ENCODE data around the gene AP4E1.

Gene AP4E1

DNA sequence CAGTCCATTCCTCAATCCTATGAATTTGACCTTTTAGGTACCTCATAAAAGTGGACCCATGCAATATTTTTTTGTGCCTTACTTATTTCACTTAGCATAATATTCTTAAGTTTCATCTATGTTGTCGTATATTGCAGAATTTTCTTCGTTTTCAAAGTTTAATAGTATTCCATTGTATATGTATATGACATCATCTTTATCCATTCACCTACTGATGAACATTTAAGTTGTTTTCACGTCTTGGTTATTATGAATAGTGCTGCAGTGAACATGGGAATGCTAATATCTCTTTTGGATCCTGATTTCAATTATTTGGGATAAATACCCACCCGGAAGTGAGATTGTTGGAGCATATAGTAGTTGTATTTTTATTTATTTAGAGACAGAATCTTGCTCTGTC is 65.1 kb downstream of the AP4E1 start:
- peaks cover 15% of the 10 kb centered on the region for H3K9me3 ChIP-seq (ENCODE audit: insufficient read depth, low read depth, low read length)
- H3K36me3 ChIP-seq (ENCODE audit: insufficient read depth, low read length) = peaks cover 48% of the 10 kb centered on the region; the same call in 1 of the 2 replicates
- no peak for TF ChIP-seq EZH2phosphoT487 (IDR thresholded peaks at IDR 0.05; ENCODE audit: borderline replicate concordance)
- TF ChIP-seq, protein P1, sequence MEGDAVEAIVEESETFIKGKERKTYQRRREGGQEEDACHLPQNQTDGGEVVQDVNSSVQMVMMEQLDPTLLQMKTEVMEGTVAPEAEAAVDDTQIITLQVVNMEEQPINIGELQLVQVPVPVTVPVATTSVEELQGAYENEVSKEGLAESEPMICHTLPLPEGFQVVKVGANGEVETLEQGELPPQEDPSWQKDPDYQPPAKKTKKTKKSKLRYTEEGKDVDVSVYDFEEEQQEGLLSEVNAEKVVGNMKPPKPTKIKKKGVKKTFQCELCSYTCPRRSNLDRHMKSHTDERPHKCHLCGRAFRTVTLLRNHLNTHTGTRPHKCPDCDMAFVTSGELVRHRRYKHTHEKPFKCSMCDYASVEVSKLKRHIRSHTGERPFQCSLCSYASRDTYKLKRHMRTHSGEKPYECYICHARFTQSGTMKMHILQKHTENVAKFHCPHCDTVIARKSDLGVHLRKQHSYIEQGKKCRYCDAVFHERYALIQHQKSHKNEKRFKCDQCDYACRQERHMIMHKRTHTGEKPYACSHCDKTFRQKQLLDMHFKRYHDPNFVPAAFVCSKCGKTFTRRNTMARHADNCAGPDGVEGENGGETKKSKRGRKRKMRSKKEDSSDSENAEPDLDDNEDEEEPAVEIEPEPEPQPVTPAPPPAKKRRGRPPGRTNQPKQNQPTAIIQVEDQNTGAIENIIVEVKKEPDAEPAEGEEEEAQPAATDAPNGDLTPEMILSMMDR (conservative IDR thresholded peaks at IDR 0.05; ENCODE audit: low read length) = no peak

DNA sequence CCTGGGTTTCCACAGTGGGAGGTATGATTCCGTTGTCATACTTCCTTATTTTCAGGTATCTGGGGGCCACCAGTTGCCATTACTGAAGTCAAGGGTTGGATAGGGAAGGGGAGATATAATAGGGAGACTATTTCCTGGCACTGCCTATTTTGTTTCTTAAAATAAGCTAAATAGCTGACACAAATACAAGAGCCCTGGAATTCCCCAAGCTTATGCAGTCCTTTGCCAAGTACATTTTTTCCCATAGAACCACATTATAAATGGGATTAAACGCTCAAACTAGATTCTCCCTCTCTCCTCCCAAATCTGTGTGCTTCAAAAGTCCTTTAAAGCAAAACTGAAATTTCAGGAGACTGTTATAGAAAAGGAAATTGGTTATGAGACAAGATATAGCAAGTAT is 68.7 kb downstream of the AP4E1 start:
- H3K4me2 ChIP-seq (ENCODE audit: low read depth, low read length, poor library complexity, severe bottlenecking) = no peak overlapping the region
- H3K4me3 ChIP-seq (ENCODE audit: low read length, poor library complexity, severe bottlenecking) = no peak overlapping the region
- H3K4me1 ChIP-seq (ENCODE audit: insufficient read depth, low read length, poor library complexity, severe bottlenecking) = no peaks in the 10 kb centered on the region
- H3K9me2 ChIP-seq (replicated peaks; ENCODE audit: low read depth, low read length) = no peaks in the 10 kb centered on the region
- no peaks in the 10 kb centered on the region for H4K20me1 ChIP-seq (ENCODE audit: insufficient read depth, low read length, poor library complexity, severe bottlenecking)
- no peaks in the 10 kb centered on the region for H3K9me3 ChIP-seq (ENCODE audit: insufficient read depth, low read depth, low read length)
- H3F3A ChIP-seq (ENCODE audit: low read depth) = no peaks in the 10 kb centered on the region
- TF ChIP-seq EZH2phosphoT487 (IDR thresholded peaks at IDR 0.05; ENCODE audit: borderline replicate concordance) = no peak
- TF ChIP-seq, protein P1 (conservative IDR thresholded peaks at IDR 0.05; ENCODE audit: low read length) = no peak
- H3K27me3 ChIP-seq (ENCODE audit: insufficient read depth, low read length, poor library complexity, severe bottlenecking) = no peaks in the 10 kb centered on the region
- no peak overlapping the region for H2AFZ ChIP-seq (ENCODE audit: low read length)
- no peaks in the 10 kb centered on the region for H3K79me2 ChIP-seq (ENCODE audit: insufficient read depth, low read length)
- H3K9ac ChIP-seq (ENCODE audit: low read depth, low read length, poor library complexity, severe bottlenecking) = no peak overlapping the region
- peaks cover 26% of the 10 kb centered on the region; the same call in 1 of the 2 replicates for H3K36me3 ChIP-seq (ENCODE audit: insufficient read depth, low read length)

More for the DNA sequence above, 65.1 kb downstream of the AP4E1 start:
- Histone ChIP-seq H3K27me3 (ENCODE audit: insufficient read depth, low read length, poor library complexity, severe bottlenecking) (no peaks in the 10 kb centered on the region), H3K79me2 (ENCODE audit: insufficient read depth, low read length) (no peaks in the 10 kb centered on the region), H3K4me1 (ENCODE audit: insufficient read depth, low read length, poor library complexity, severe bottlenecking) (no peaks in the 10 kb centered on the region), H3K4me3 (ENCODE audit: low read length, poor library complexity, severe bottlenecking) (no peak overlapping the region), H3K9ac (ENCODE audit: low read depth, low read length, poor library complexity, severe bottlenecking) (no peak overlapping the region), H2AFZ (ENCODE audit: low read length) (no peak overlapping the region), H4K20me1 (ENCODE audit: insufficient read depth, low read length, poor library complexity, severe bottlenecking) (no peaks in the 10 kb centered on the region), H3K9me2 (replicated peaks; ENCODE audit: low read depth, low read length) (no peaks in the 10 kb centered on the region), H3F3A (ENCODE audit: low read depth) (no peaks in the 10 kb centered on the region), H3K4me2 (ENCODE audit: low read depth, low read length, poor library complexity, severe bottlenecking) (no peak overlapping the region)

DNA sequence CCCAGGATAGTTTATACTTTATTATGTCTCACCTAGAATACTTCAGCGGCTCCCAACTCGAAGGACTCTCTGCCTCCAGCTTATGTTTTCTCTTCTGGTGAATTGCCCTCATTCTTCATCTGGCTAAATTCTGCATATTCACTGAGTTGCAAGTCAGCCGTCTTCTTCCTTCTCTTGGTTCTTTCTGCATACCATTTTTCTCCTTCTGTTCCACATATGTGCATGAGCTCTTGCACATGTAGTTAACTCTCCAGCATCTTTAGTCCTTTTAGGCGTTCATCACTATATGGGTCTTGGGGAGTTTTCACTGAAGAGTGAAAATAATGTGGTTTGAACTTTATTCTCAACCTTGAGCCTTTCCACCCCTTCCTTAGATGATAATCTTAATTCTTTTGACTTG is 70.1 kb downstream of the AP4E1 start:
- H3K9ac ChIP-seq (ENCODE audit: low read depth, low read length, poor library complexity, severe bottlenecking) = no peak overlapping the region
- no peaks in the 10 kb centered on the region for H3K79me2 ChIP-seq (ENCODE audit: insufficient read depth, low read length)
- no peak overlapping the region for H3K4me2 ChIP-seq (ENCODE audit: low read depth, low read length, poor library complexity, severe bottlenecking)
- no peak overlapping the region for H3K4me3 ChIP-seq (ENCODE audit: low read length, poor library complexity, severe bottlenecking)
- H2AFZ ChIP-seq (ENCODE audit: low read length) = no peak overlapping the region
- TF ChIP-seq, protein P1 (conservative IDR thresholded peaks at IDR 0.05; ENCODE audit: low read length) = no peak
- TF ChIP-seq EZH2phosphoT487 (IDR thresholded peaks at IDR 0.05; ENCODE audit: borderline replicate concordance) = no peak
- H3K36me3 ChIP-seq (ENCODE audit: insufficient read depth, low read length) = peaks cover 19% of the 10 kb centered on the region; the same call in 1 of the 2 replicates
- no peaks in the 10 kb centered on the region for H4K20me1 ChIP-seq (ENCODE audit: insufficient read depth, low read length, poor library complexity, severe bottlenecking)
- no peaks in the 10 kb centered on the region for H3K9me2 ChIP-seq (replicated peaks; ENCODE audit: low read depth, low read length)
- H3F3A ChIP-seq (ENCODE audit: low read depth) = no peaks in the 10 kb centered on the region
- no peaks in the 10 kb centered on the region for H3K9me3 ChIP-seq (ENCODE audit: insufficient read depth, low read depth, low read length)
- no peaks in the 10 kb centered on the region for H3K27me3 ChIP-seq (ENCODE audit: insufficient read depth, low read length, poor library complexity, severe bottlenecking)
- no peaks in the 10 kb centered on the region for H3K4me1 ChIP-seq (ENCODE audit: insufficient read depth, low read length, poor library complexity, severe bottlenecking)
